Activated CD8-positive, alpha-beta memory T cell treated with anti-CD3 and anti-CD28 coated beads, Interleukin-2, amount 50 U/mL, for 24 hours (primary cell): ENCODE measurements around the gene IER2.
A peak's percentile ranks its signal among the peaks of the same experiment; 100 is the strongest.

Source experiments
- DNase-seq: peaks from one replicate; pipeline ENCODE4 v3.0.0-alpha.2; 2020; ENCODE audit errors: extremely low read depth

The IER2 gene

GRCh38 chr19:13118424-13119193 lies 31.6 kb upstream of the IER2 start:
- DNase-seq = no peak

GRCh38 chr19:13119627-13120026 lies 30.6 kb upstream of the IER2 start:
- no peak for DNase-seq

- DNase-seq = no peak
Observed at GRCh38 chr19:13120031-13120430, 30.2 kb upstream of the IER2 start.

- DNase-seq = no peak
Observed at GRCh38 chr19:13120817-13121216, 29.4 kb upstream of the IER2 start.

- DNase-seq = no peak
Observed at GRCh38 chr19:13121551-13122274, 28.5 kb upstream of the IER2 start.

GRCh38 chr19:13122275-13122878 lies 27.8 kb upstream of the IER2 start:
- DNase-seq = no peak

GRCh38 chr19:13122980-13123957 lies 26.9 kb upstream of the IER2 start:
- no peak for DNase-seq

GRCh38 chr19:13127051-13127450 lies 23.2 kb upstream of the IER2 start:
- DNase-seq = no peak

- DNase-seq = no peak
Observed at GRCh38 chr19:13127811-13128575, 22.2 kb upstream of the IER2 start.

GRCh38 chr19:13128583-13128982 lies 21.6 kb upstream of the IER2 start:
- DNase-seq = no peak

GRCh38 chr19:13129384-13129783 lies 20.8 kb upstream of the IER2 start:
- DNase-seq = no peak

GRCh38 chr19:13130886-13131490 lies 19.2 kb upstream of the IER2 start:
- no peak for DNase-seq

GRCh38 chr19:13132471-13133180 lies 17.6 kb upstream of the IER2 start:
- peak; percentile 61 for DNase-seq

- DNase-seq = no peak
Observed at GRCh38 chr19:13133241-13133870, 16.9 kb upstream of the IER2 start.

GRCh38 chr19:13134626-13135025 lies 15.6 kb upstream of the IER2 start:
- DNase-seq = no peak

- no peak for DNase-seq
Observed at GRCh38 chr19:13135068-13136062, 14.8 kb upstream of the IER2 start.

- DNase-seq = no peak
Observed at GRCh38 chr19:13137290-13137794, 12.9 kb upstream of the IER2 start.
